Epithelial cell of esophagus (primary cell): ENCODE results near the gene SMOC1.
A peak's percentile ranks its signal among the peaks of the same experiment; 100 is the strongest.

Source experiments
- DNase-seq: peaks from one replicate; pipeline ENCODE4 v3.0.0; 2010; ENCODE audit warnings: low read depth
- H3K4me3 ChIP-seq: 2 replicates; pipeline ENCODE4 v1.5.1; 2011; ENCODE audit warnings: mild to moderate bottlenecking, low read length, control low read depth
- CTCF ChIP-seq: IDR thresholded peaks from 2 replicates; pipeline ENCODE4 v1.5.1; 2011; ENCODE audit warnings: low read depth, mild to moderate bottlenecking, low read length, control low read depth, inconsistent platforms; ENCODE audit not compliant: insufficient read depth; ENCODE audit errors: missing control alignments

Gene SMOC1

GRCh38 chr14:69992564-69992963 lies 113.3 kb downstream of the SMOC1 start:
- DNase-seq: no peak
- no peak for TF ChIP-seq CTCF
- H3K4me3 ChIP-seq: no peak overlapping the region

GRCh38 chr14:69993326-69993725 lies 114.1 kb downstream of the SMOC1 start:
- no peak for TF ChIP-seq CTCF

GRCh38 chr14:69994002-69994401 lies 114.8 kb downstream of the SMOC1 start:
- DNase-seq: no peak
- TF ChIP-seq CTCF: no peak
- H3K4me3 ChIP-seq: no peak overlapping the region

More at GRCh38 chr14:69993326-69993725, 114.1 kb downstream of the SMOC1 start:
- no peak overlapping the region for H3K4me3 ChIP-seq
- DNase-seq: no peak

GRCh38 chr14:69996216-69996615 lies 117.0 kb downstream of the SMOC1 start:
- no peak for TF ChIP-seq CTCF
- H3K4me3 ChIP-seq: no peak overlapping the region
- DNase-seq: peak; percentile 94

- H3K4me3 ChIP-seq: no peak overlapping the region
- peak; percentile 97 for DNase-seq
- TF ChIP-seq CTCF: no peak
These were observed 118.6 kb downstream of the SMOC1 start for GRCh38 chr14:69997849-69998248.

- H3K4me3 ChIP-seq: no peak overlapping the region
- peak; percentile 99 for DNase-seq
- no peak for TF ChIP-seq CTCF
These were observed 120.1 kb downstream of the SMOC1 start for GRCh38 chr14:69999261-69999674.

- H3K4me3 ChIP-seq: no peak overlapping the region
- DNase-seq: peak; percentile 77
- TF ChIP-seq CTCF: no peak
These were observed 121.4 kb downstream of the SMOC1 start for GRCh38 chr14:70000601-70001000.
